OCI-LY7 (cell line): ENCODE data around the gene CWC27.

ENCODE experiments used
- EZH2phosphoT487 ChIP-seq: fragments of 200-600 bp; sonication (generic); IDR thresholded peaks from 2 replicates; pipeline ENCODE4 v1.6.1; 2018; ENCODE audit warnings: low read depth, borderline replicate concordance, mild to moderate bottlenecking, mixed run types, antibody characterized with exemption, low read length, moderate library complexity, mixed read lengths
- TF ChIP-seq, protein P1 (sequence below): fragments of 200-600 bp; sonication (generic); conservative IDR thresholded peaks from 2 replicates; pipeline ENCODE4 v1.5.1; 2014; ENCODE audit warnings: mild to moderate bottlenecking, antibody characterized with exemption, low read length, moderate library complexity, mixed read lengths

DNA sequence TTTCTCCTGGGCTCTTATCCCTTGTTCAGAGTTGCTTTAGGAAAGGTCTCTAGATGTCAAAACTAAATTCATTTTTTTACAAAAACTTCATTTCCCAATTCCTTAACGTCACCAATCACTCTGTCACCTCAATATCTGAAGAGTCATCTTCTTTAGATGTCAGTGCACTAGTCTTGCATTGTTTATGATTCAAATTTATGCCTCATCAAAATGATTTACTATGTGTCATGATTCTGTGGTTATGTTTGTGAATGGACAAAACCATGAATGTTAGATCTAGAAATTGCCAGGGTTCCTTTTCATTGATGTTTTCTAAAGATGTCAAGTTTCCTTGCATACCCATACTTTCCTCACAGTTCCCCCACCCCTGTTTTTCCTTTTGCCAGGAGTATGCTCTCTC lies 21.5 kb downstream of the CWC27 start:
- TF ChIP-seq, protein P1, sequence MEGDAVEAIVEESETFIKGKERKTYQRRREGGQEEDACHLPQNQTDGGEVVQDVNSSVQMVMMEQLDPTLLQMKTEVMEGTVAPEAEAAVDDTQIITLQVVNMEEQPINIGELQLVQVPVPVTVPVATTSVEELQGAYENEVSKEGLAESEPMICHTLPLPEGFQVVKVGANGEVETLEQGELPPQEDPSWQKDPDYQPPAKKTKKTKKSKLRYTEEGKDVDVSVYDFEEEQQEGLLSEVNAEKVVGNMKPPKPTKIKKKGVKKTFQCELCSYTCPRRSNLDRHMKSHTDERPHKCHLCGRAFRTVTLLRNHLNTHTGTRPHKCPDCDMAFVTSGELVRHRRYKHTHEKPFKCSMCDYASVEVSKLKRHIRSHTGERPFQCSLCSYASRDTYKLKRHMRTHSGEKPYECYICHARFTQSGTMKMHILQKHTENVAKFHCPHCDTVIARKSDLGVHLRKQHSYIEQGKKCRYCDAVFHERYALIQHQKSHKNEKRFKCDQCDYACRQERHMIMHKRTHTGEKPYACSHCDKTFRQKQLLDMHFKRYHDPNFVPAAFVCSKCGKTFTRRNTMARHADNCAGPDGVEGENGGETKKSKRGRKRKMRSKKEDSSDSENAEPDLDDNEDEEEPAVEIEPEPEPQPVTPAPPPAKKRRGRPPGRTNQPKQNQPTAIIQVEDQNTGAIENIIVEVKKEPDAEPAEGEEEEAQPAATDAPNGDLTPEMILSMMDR, result no peak
- TF ChIP-seq EZH2phosphoT487, result no peak
